ENCODE data around the gene RELA.

Gene RELA

GRCh38 chr11:65613091-65613928 is 49.4 kb downstream of the RELA start:
- DNase-seq (ENCODE audit: low read depth in 2 of 2): no peak

DNA sequence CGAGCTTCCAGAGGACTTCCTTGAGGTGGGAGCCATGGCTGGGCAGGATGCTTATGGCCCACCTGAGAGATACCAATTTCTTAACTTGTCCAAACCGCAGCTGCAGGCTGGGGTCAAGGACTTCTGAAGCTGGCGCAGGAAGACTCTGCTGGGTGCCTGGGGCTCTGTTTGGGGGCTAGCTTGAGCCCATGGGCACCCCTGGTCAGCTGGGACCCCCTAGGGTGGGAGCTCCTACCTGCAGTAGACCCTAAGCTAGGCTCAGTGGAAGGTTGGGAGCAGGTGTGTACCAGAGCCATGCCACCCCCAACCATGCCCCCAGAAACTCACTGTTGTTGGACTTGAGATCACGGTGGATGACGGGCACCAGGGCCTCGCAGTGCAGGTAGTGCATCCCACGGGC is 50.0 kb downstream of the RELA start:
- DNase-seq (ENCODE audit: low read depth in 2 of 2): no peak

DNA sequence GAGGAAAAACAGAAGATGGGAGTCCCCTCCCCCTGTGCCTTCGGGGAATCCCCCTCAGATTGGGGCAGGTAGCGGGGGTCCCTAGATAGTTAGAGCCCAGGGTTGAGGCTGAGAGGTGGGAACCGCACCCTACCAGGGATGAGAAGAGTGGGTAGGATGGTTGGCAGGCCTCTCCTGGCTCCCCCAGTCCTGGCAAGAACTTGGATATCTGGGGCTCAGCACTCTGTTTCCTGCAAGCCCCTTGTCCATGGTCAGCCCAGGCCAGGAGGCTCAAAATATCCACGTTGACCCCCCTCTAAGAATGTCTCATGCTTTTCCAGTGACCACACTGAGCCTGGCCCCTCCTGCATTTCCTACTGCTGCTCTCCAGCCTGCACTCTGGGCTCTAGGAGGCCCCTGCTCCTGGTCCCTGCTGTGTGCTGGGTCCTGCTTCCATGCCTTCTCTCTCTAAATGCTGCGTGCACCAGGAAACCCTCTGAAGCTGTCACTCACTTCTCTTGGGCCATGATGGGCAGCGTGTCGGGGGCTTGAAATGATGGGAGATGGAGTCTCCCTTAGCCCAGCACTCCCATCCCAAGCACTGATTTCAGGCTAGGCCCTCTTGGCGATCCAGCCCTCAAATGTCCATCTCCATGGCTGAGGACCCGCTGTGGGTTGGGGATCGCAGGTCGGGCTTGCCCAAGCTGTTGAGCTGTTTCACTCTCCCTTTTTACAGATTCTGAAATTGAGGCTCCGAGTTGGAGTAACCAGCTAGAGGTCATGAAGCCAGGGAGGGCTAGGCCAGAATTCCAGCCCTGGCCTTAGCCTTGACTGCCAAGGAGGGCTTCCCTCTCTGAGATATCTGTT is 50.7 kb downstream of the RELA start:
- DNase-seq (ENCODE audit: low read depth in 2 of 2): no peak

DNA sequence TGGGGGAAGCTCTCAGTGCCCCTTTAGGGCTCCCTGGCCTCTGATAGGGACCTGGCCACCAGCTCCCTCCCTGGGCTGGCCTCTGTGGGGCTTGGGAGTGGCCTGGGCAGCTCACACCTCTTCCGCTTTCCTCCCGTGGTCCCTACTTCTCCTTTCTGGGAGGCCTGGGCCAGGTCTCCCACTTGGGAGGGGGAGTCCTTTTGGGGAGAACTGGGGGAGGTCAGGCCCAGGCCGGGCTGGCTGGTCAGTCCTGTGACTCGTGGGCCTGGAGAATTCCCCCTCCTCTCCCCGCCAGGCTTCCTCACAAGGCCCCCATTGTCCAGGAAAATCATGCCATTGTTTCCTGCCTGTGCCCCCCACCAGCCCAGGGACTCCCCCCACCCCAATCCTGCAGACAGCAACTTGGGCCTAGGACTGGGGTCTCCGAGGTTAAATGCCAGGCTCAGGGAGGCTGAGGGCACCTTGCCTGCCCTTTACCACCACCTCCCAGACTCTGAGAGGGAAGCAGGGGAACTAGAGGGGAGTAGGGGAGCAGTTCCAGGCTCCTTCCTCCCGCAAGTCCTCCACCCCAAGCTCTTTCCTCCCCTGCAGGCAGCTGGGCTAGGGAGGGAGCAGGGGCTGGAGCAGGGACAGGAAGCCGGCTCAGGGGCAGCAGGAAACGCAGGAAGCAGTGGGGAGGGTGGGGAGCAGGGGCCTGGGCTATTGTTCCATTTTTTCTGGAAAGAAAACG is 51.5 kb downstream of the RELA start:
- DNase-seq (ENCODE audit: low read depth in 2 of 2): no peak

DNA sequence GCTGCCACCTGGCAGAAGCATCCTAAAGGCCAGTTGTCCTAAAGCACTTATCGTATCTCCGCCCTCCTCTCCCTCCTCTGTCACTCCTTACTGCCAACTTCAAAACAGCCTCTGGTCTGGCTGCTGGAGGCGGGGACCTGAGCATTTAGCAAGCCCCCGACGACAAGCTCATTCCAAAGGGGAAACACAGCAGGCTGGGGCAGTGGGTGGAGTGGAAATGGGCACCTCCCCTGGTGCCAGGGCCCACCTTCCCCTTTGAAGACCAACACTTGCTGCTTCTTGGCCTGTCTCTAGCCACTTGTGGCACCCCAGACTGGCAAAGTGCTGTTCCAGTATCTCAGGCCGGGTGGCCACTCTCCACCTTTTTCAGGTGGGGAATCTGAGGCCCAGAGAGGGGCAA is 52.3 kb downstream of the RELA start:
- DNase-seq (ENCODE audit: low read depth in 2 of 2): no peak

GRCh38 chr11:65609665-65610064 is 53.1 kb downstream of the RELA start:
- DNase-seq (ENCODE audit: low read depth in 2 of 2): no peak

DNA sequence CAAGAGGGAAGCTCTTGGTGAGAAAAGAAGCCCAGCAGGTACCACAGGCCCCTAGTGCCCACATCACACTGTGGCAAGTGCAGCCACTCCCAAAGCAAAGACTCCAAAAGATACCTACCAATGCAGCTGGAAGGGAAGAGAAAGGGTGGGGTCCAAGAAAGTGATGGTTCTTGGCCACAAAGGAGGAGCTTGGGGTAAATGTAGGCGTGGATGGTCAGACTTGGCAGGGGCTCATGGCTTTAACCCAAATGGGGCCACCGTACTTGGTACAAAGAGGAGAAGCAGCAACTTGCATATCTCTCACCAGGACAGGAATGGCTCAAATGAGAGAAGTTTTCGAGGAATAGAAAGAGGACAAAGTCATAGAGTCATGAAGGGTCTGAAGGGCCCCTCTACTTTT is 53.5 kb downstream of the RELA start:
- no peak for DNase-seq (ENCODE audit: low read depth in 2 of 2)

DNA sequence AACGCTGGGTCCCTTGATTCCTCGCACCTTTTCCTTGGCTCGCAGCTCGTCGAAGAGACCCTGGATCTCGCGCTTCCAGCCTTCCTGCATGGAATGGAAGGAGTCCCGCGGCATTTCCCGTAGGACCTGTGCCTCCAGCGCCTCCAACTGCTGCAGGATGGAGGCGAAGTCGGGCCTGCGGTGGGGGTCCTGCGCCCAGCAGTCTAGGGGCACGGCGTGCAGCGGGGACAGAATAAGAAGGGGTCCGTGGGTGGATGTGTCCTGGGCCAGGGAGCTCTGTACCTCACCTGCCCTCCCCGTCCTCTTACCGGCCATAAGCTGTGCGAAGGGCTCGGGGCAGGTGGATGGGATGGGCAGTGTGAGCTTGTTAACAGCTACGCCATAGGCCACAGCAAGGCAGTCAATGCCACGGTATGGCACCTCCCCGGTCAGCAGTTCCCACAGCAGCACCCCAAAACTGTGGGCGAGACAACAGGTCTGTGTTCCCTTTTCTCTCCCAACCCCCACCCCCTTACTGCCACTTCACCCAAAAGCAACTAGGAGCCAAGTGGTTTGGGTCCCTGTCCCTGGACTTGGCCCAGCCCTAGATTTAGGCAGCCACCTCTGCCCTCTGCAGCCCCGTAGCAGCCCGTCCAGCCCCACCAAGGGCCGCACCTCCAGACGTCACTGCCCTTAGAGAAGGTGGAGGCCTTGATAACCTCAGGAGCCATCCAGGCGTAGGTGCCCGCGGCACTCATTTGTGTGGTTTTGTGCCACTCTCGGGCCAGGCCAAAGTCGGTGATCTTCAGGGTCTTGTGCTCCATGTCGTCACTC is 54.9 kb downstream of the RELA start:
- no peak for DNase-seq (ENCODE audit: low read depth in 2 of 2)

GRCh38 chr11:65606876-65607613 is 55.7 kb downstream of the RELA start:
- DNase-seq (ENCODE audit: low read depth in 2 of 2): no peak

DNA sequence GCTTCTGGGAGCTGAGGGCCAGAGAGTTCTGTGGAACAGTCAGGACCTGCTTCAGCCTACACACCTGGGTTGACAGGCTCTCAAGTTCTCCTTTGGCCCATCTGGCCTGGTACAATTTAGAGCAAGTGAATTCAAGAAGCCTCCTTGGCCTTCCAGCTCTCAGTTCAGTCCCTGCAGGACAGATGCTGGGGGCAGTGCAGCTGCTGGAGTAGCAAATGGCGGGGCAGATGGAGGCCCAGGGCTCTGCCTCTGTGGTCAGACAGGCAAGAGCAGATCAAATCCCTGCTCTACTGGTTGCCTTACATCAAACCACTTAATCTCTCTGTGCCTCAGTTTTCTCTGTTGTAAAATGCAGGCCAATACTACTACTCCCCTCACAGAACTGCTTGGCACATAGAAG is 58.5 kb downstream of the RELA start:
- DNase-seq (ENCODE audit: low read depth in 2 of 2): no peak

All from stimulated activated CD4-positive, alpha-beta T cell treated with anti-CD3 and anti-CD28 coated beads, Interleukin-12 subunit alpha, Interleukin-12 subunit beta, amount 100 ng/mL, for 24 hours (primary cell).